ENCODE data around the gene CREB3L2.

- TF ChIP-seq CTCF (IDR thresholded peaks at IDR 0.05) (no peak), EP300 (IDR thresholded peaks at IDR 0.05) (no peak), POLR2AphosphoS5 (IDR thresholded peaks at IDR 0.05) (no peak)
Observed at GRCh38 chr7:137888241-137888640, 113.6 kb downstream of the CREB3L2 start.

Measured in suprapubic skin (tissue), 4 donors.